Measurements from ENCODE around the gene EPB41L4B.
"Not testable (repeated sequence)": the region's sequence is repeated elsewhere in the genome, so short reads cannot be mapped to it uniquely, and the experiment has no call there.

The EPB41L4B gene

GRCh38 chr9:109246533-109246932 is 74.3 kb downstream of the EPB41L4B start:
- DNase-seq (ENCODE audit: low read depth, low spot score) = no peak

GRCh38 chr9:109245310-109245897 is 75.5 kb downstream of the EPB41L4B start:
- no peak for DNase-seq (ENCODE audit: low read depth, low spot score)

- peak; percentile 34 for DNase-seq (ENCODE audit: low read depth, low spot score)
Observed at GRCh38 chr9:109244179-109245132, 76.4 kb downstream of the EPB41L4B start.

GRCh38 chr9:109242741-109243140 is 78.1 kb downstream of the EPB41L4B start:
- DNase-seq (ENCODE audit: low read depth, low spot score) = no peak

GRCh38 chr9:109242014-109242413 is 78.8 kb downstream of the EPB41L4B start:
- no peak for DNase-seq (ENCODE audit: low read depth, low spot score)

- DNase-seq (ENCODE audit: low read depth, low spot score) = no peak
Observed at GRCh38 chr9:109241207-109241606, 79.7 kb downstream of the EPB41L4B start.

GRCh38 chr9:109239240-109239639 is 81.6 kb downstream of the EPB41L4B start:
- DNase-seq (ENCODE audit: low read depth, low spot score) = no peak

- no peak for DNase-seq (ENCODE audit: low read depth, low spot score)
Observed at GRCh38 chr9:109238655-109239054, 82.2 kb downstream of the EPB41L4B start.

- no peak for DNase-seq (ENCODE audit: low read depth, low spot score)
Observed at GRCh38 chr9:109238125-109238524, 82.7 kb downstream of the EPB41L4B start.

GRCh38 chr9:109232449-109233237 is 88.2 kb downstream of the EPB41L4B start:
- DNase-seq (ENCODE audit: low read depth, low spot score) = no peak

GRCh38 chr9:109231593-109231992 is 89.3 kb downstream of the EPB41L4B start:
- DNase-seq (ENCODE audit: low read depth, low spot score) = no peak

GRCh38 chr9:109230277-109230676 is 90.6 kb downstream of the EPB41L4B start:
- no peak for DNase-seq (ENCODE audit: low read depth, low spot score)

GRCh38 chr9:109229682-109230081 is 91.2 kb downstream of the EPB41L4B start:
- no peak for DNase-seq (ENCODE audit: low read depth, low spot score)

GRCh38 chr9:109228093-109228642 is 92.7 kb downstream of the EPB41L4B start:
- no peak for DNase-seq (ENCODE audit: low read depth, low spot score)

- no peak for DNase-seq (ENCODE audit: low read depth, low spot score)
Observed at GRCh38 chr9:109225629-109226028, 95.2 kb downstream of the EPB41L4B start.

GRCh38 chr9:109224751-109225150 is 96.1 kb downstream of the EPB41L4B start:
- DNase-seq (ENCODE audit: low read depth, low spot score) = no peak

- DNase-seq (ENCODE audit: low read depth, low spot score) = not testable (repeated sequence)
Observed at GRCh38 chr9:109218242-109218641, 102.6 kb downstream of the EPB41L4B start.

GRCh38 chr9:109214414-109214813 is 106.4 kb downstream of the EPB41L4B start:
- no peak for DNase-seq (ENCODE audit: low read depth, low spot score)

- DNase-seq (ENCODE audit: low read depth, low spot score) = no peak
Observed at GRCh38 chr9:109213285-109214121, 107.4 kb downstream of the EPB41L4B start.

- DNase-seq (ENCODE audit: low read depth, low spot score) = no peak
Observed at GRCh38 chr9:109212768-109213167, 108.1 kb downstream of the EPB41L4B start.

GRCh38 chr9:109206670-109207069 is 114.2 kb downstream of the EPB41L4B start:
- DNase-seq (ENCODE audit: low read depth, low spot score) = no peak
